ENCODE measurements around the gene SORL1-AS1.

DNA sequence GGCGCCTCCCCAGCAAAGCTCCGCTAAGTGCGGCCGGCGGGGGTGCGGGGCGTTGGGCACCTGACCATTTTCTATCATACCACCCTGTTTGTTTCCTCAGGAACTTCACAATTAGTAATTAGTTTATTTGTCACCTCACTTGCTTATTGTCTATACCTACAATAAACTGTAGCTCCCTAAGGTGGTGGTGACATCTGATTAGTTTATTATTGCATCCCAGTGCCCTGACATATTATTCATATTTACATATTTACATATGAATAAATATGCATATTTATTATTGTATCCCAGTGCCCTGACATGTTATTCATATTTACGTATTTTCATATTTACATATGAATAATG lies 25.4 kb downstream of the SORL1-AS1 start:
- no peak for TF ChIP-seq POLR2A (IDR thresholded peaks at IDR 0.05)
- TF ChIP-seq, protein P1, sequence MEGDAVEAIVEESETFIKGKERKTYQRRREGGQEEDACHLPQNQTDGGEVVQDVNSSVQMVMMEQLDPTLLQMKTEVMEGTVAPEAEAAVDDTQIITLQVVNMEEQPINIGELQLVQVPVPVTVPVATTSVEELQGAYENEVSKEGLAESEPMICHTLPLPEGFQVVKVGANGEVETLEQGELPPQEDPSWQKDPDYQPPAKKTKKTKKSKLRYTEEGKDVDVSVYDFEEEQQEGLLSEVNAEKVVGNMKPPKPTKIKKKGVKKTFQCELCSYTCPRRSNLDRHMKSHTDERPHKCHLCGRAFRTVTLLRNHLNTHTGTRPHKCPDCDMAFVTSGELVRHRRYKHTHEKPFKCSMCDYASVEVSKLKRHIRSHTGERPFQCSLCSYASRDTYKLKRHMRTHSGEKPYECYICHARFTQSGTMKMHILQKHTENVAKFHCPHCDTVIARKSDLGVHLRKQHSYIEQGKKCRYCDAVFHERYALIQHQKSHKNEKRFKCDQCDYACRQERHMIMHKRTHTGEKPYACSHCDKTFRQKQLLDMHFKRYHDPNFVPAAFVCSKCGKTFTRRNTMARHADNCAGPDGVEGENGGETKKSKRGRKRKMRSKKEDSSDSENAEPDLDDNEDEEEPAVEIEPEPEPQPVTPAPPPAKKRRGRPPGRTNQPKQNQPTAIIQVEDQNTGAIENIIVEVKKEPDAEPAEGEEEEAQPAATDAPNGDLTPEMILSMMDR (IDR thresholded peaks at IDR 0.05 in 8 of 11, conservative IDR thresholded peaks at IDR 0.05 in 3 of 11) = no peak
